Naive B cell (primary cell): ENCODE measurements around the gene NSL1. TPM values are rescaled to one million over a fixed set of nuclear protein-coding genes. Genes with fewer than 3 reads are reported as not detected.
"Not testable (repeated sequence)": the region's sequence is repeated elsewhere in the genome, so short reads cannot be mapped to it uniquely, and the experiment has no call there.

Experiments used
- ATAC-seq, 2 donors: fragments of 150-1000 bp; cut with Tn5 transposase; 2 replicates each; pipeline ENCODE4 v1.10.0; 2021; ENCODE audit warnings: low read depth in 2 of 2, mild to moderate bottlenecking in 2 of 2, moderate library complexity in 2 of 2
- DNase-seq: peaks from one replicate; pipeline ENCODE4 v3.0.0; 2022
- H3K27ac Mint-ChIP-seq, 6 donors: one replicate each; pipeline ENCODE4 v1.8.0; 2020 to 2022; ENCODE audit warnings: mild to moderate bottlenecking in 6 of 6, mixed read lengths in 6 of 6, moderate library complexity in 5 of 6, inconsistent platforms in 2 of 6
- H3K27me3 Mint-ChIP-seq, 3 donors: one replicate each; pipeline ENCODE4 v1.8.0; 2021 to 2022; ENCODE audit warnings: mixed read lengths in 3 of 3, mild to moderate bottlenecking in 1 of 3
- H3K36me3 Mint-ChIP-seq, 2 donors: one replicate each; pipeline ENCODE4 v1.8.0; 2020 to 2022; ENCODE audit warnings: mixed read lengths in 2 of 2, inconsistent platforms in 1 of 2, mild to moderate bottlenecking in 1 of 2
- H3K4me1 Mint-ChIP-seq, 3 donors: one replicate each; pipeline ENCODE4 v1.8.0; 2020 to 2022; ENCODE audit warnings: mixed read lengths in 3 of 3, inconsistent platforms in 1 of 3, mild to moderate bottlenecking in 1 of 3, moderate library complexity in 1 of 3
- H3K4me3 Mint-ChIP-seq, 8 donors: one replicate each; pipeline ENCODE4 v1.8.0; 2020 to 2022; ENCODE audit warnings: mild to moderate bottlenecking in 8 of 8, mixed read lengths in 8 of 8, moderate library complexity in 8 of 8, inconsistent platforms in 2 of 8
- H3K9me3 Mint-ChIP-seq, 7 donors: one replicate each; pipeline ENCODE4 v1.8.0; 2020 to 2022; ENCODE audit warnings: mixed read lengths in 7 of 7, mild to moderate bottlenecking in 5 of 7, inconsistent platforms in 2 of 7, moderate library complexity in 1 of 7
- polyA plus RNA-seq, 6 donors: library from polyadenylated mRNA; unstranded; fragments of 300-500 nt; fragmentation: Illumina TruSeq; gene quantifications; one replicate each; pipeline ENCODE4 v1.2.3, GENCODE V29; 2021; ENCODE audit warnings: low read depth in 6 of 6

Gene NSL1
- polyA plus RNA-seq, 6 donors from 2014 or later = 72.1 to 103 (median 81.0) TPM

DNA sequence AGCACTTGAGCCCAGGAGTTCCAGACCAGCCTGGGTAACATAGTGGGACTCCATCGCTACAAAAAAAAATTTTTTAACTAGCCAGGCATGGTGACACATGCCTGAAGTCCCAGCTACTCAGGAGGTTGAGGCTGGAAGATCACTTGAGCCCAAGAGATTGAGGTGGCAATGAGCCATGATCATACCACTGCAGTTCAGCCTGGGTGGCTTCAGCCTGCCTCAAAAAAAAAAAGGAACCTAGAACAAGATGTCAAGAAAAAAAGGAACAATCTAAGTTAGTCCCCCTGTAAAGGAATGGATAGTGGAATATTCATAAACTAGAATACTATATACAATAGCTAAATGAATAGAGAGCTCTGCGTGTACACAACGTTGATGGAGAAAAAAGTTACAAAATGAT lies 14.4 kb downstream of the NSL1 start:
- peaks cover 23 to 27% of the 10 kb centered on the region in 2 donors for H3K36me3 Mint-ChIP-seq

DNA sequence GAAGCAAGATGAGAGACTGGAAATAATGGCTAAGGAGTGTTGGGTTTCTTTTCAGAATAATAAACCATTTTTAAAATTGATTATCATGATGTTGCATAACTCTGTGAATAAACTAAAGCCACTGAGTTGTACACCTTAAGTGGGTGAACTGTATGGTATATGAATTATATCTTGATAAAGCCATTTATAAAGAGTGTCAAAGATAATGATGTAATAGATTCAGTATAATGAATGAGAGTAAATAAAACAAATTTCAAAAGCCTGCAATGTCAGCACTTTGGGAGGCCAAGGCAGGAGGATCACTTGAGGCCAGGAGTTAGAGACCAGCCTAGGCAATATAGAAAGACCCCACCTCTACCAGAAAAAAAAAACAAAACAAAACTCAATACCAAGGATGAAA lies 16.3 kb downstream of the NSL1 start:
- Mint-ChIP-seq H3K27me3 (no peaks in the 10 kb centered on the region), H3K36me3 (peaks cover 31 to 32% of the 10 kb centered on the region in 2 donors), H3K4me1 (peaks cover 22 to 53% (median 27%) of the 10 kb centered on the region in 3 donors), H3K4me3 (no peak overlapping the region), H3K27ac (peak overlapping the region in 2 of 6 donors; percentile 49 to 80), H3K9me3 (peaks cover 0 to 17% (median 7%) of the 10 kb centered on the region in 7 donors)
- no peak for ATAC-seq
- DNase-seq = no peak

More for the DNA sequence above, 14.4 kb downstream of the NSL1 start:
- no peak for DNase-seq
- Mint-ChIP-seq H3K9me3 (peaks cover 0 to 7% (median 2%) of the 10 kb centered on the region in 7 donors), H3K27ac (peak overlapping the region in 1 of 6 donors; percentile 69), H3K4me3 (peak overlapping the region in 1 of 8 donors; percentile 40), H3K27me3 (no peaks in the 10 kb centered on the region), H3K4me1 (peaks cover 14 to 40% (median 24%) of the 10 kb centered on the region in 3 donors)
- no peak for ATAC-seq

GRCh38 chr1:212774584-212774983 lies 17.0 kb downstream of the NSL1 start:
- peaks cover 37 to 38% of the 10 kb centered on the region in 2 donors for H3K36me3 Mint-ChIP-seq
- H3K27ac Mint-ChIP-seq = peak overlapping the region in 2 of 6 donors; percentile 33 to 73
- DNase-seq = no peak

GRCh38 chr1:212773011-212773410 lies 18.6 kb downstream of the NSL1 start:
- H3K4me1 Mint-ChIP-seq = peaks cover 19 to 68% (median 32%) of the 10 kb centered on the region in 3 donors
- no peak for DNase-seq
- H3K4me3 Mint-ChIP-seq = no peak overlapping the region
- H3K36me3 Mint-ChIP-seq = peaks cover 41 to 51% of the 10 kb centered on the region in 2 donors
- no peak for ATAC-seq
- no peaks in the 10 kb centered on the region for H3K27me3 Mint-ChIP-seq
- peak overlapping the region in 2 of 6 donors; percentile 12 to 57 for H3K27ac Mint-ChIP-seq
- peaks cover 14 to 38% (median 29%) of the 10 kb centered on the region in 7 donors for H3K9me3 Mint-ChIP-seq

More at GRCh38 chr1:212774584-212774983, 17.0 kb downstream of the NSL1 start:
- Mint-ChIP-seq H3K27me3 (no peaks in the 10 kb centered on the region), H3K4me3 (no peak overlapping the region), H3K4me1 (peaks cover 22 to 60% (median 27%) of the 10 kb centered on the region in 3 donors), H3K9me3 (peaks cover 4 to 24% (median 13%) of the 10 kb centered on the region in 7 donors)
- ATAC-seq = no peak

GRCh38 chr1:212771341-212771740 lies 20.2 kb downstream of the NSL1 start:
- Mint-ChIP-seq H3K9me3 (peaks cover 18 to 52% (median 40%) of the 10 kb centered on the region in 7 donors), H3K27ac (peak overlapping the region in 1 of 6 donors; percentile 8), H3K36me3 (peaks cover 44 to 49% of the 10 kb centered on the region in 2 donors), H3K27me3 (no peaks in the 10 kb centered on the region), H3K4me3 (peak overlapping the region in 1 of 8 donors; percentile 4), H3K4me1 (peaks cover 28 to 72% (median 33%) of the 10 kb centered on the region in 3 donors)
- DNase-seq (no peak), ATAC-seq (no peak)

DNA sequence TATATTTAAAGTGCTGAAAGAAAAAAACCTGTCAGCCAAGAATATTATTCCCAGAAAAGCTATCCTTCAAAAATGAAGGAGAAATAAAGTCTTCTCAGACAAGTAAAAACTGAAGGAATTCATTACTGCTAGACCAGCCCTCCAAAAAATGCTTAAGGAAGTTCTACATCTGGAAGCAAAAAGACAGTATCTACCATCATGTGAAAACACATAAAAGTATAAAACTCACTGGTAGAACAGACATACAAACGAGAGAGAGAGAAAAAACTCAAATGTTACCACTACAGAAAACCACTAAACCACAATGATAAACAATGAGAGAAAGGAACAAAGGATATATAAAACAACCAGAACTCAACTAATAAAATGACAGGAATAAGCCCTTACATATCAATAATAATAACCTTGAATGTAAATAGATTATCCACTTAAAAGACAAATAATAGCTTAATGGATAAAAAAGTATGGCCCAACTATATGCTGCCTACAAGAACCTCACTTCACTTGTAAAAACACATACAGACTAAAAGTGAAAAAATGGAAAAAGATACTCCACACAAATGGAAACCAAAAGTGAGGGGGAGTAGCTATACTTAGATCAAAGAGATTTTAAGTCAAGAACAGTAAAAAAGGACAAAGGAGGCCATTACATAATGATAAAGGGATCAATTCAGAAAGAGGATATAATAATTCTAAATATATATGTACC lies 22.0 kb downstream of the NSL1 start:
- H3K9me3 Mint-ChIP-seq = peaks cover 18 to 56% (median 40%) of the 10 kb centered on the region in 7 donors
- no peak for ATAC-seq
- H3K27ac Mint-ChIP-seq = peak overlapping the region in 1 of 6 donors; percentile 67
- peaks cover 39 to 54% of the 10 kb centered on the region in 2 donors for H3K36me3 Mint-ChIP-seq
- no peaks in the 10 kb centered on the region for H3K27me3 Mint-ChIP-seq
- peaks cover 28 to 69% (median 33%) of the 10 kb centered on the region in 3 donors for H3K4me1 Mint-ChIP-seq
- DNase-seq = no peak
- H3K4me3 Mint-ChIP-seq = no peak overlapping the region

GRCh38 chr1:212766825-212767224 lies 24.8 kb downstream of the NSL1 start:
- H3K36me3 Mint-ChIP-seq = peaks cover 48 to 61% of the 10 kb centered on the region in 2 donors
- not testable (repeated sequence) for H3K27me3 Mint-ChIP-seq, H3K4me3 Mint-ChIP-seq, ATAC-seq, DNase-seq
- peaks cover 18 to 53% (median 40%) of the 10 kb centered on the region in 7 donors for H3K9me3 Mint-ChIP-seq
- H3K4me1 Mint-ChIP-seq = peaks cover 15 to 59% (median 32%) of the 10 kb centered on the region in 3 donors
- peak overlapping the region in 1 of 6 donors; percentile 39 for H3K27ac Mint-ChIP-seq

DNA sequence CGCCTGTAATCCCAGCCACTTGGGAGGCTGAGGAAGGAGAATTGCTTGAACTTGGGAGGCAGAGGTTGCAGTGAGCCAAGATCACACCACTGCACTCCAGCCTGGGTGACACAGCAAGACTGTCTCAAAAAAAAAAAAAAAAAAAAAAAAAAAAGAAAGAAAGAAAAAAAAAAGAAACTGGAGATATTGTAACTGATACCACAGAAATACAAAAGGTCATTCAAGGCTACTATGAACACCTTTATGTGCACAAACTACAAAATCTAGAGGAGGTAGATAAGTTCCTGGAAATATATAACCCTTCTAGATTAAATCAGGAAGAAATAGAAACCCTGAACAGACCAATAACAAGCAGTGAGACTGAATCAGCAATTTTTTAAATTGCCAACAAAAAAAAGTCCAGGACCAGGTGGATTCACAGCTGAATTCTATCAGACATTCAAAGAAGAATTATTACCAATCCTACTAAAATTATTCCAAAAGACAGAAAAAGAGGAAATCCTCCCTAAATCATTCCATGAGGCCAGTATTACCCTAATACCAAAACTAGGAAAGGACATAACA lies 26.8 kb downstream of the NSL1 start:
- Mint-ChIP-seq H3K36me3 (peaks cover 36 to 51% of the 10 kb centered on the region in 2 donors), H3K9me3 (peaks cover 14 to 37% (median 29%) of the 10 kb centered on the region in 7 donors), H3K4me1 (peaks cover 22 to 56% (median 34%) of the 10 kb centered on the region in 3 donors)
- not testable (repeated sequence) for H3K27ac Mint-ChIP-seq, DNase-seq, ATAC-seq, H3K4me3 Mint-ChIP-seq, H3K27me3 Mint-ChIP-seq

DNA sequence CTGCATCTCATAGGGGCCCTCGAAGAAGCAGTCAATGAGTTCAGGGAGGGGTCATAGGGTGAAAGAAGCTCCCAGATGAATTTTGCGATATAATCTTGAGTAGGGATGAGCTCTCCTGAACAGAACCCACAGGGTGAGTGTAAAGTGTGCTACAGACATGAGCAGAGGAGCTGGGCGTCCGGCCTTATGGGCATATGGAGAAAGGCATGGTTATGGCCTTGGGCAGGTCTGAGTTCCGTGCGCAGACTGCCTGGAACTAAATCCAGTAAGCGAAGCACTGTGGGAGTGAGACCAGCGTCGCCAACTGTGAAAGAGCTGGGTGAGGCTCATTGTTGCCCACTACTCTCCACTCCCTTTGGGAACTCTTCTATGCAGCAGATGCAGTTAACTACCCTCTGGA lies 28.7 kb downstream of the NSL1 start:
- ATAC-seq = no peak
- Mint-ChIP-seq H3K4me1 (peaks cover 24 to 61% (median 41%) of the 10 kb centered on the region in 3 donors), H3K36me3 (peaks cover 27 to 32% of the 10 kb centered on the region in 2 donors), H3K27me3 (no peaks in the 10 kb centered on the region), H3K9me3 (peaks cover 4 to 18% (median 11%) of the 10 kb centered on the region in 7 donors), H3K27ac (peak overlapping the region in 1 of 6 donors; percentile 47), H3K4me3 (no peak overlapping the region)
- DNase-seq = no peak

DNA sequence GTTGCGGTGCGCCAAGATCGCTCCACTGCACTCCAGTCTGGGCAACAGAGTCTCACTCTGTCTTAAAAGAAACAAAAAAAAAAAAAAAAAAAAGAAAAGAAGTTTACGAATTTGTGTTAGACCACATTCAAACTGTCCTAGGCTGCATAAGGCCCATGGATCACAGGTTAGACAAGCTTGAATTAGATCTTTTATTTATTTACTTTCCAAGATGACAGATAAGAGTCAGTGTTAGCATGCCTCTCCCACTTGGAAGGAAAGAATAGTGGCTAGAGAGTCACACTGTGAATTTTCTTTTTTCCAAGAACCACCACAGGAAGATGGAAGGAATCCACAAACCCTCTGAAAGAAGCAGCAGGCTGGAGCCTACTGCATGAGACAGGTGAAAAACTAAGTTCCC lies 29.3 kb downstream of the NSL1 start:
- ATAC-seq (no peak), DNase-seq (no peak)
- H3K9me3 Mint-ChIP-seq = peaks cover 3 to 12% (median 6%) of the 10 kb centered on the region in 7 donors
- H3K4me3 Mint-ChIP-seq = no peak overlapping the region
- peaks cover 24 to 64% (median 35%) of the 10 kb centered on the region in 3 donors for H3K4me1 Mint-ChIP-seq
- no peaks in the 10 kb centered on the region for H3K27me3 Mint-ChIP-seq
- peaks cover 21 to 27% of the 10 kb centered on the region in 2 donors for H3K36me3 Mint-ChIP-seq
- no peak overlapping the region for H3K27ac Mint-ChIP-seq

GRCh38 chr1:212760126-212760823 lies 31.3 kb downstream of the NSL1 start:
- H3K27ac Mint-ChIP-seq = no peak overlapping the region
- H3K36me3 Mint-ChIP-seq = peaks cover 12 to 15% of the 10 kb centered on the region in 2 donors
- H3K27me3 Mint-ChIP-seq = no peaks in the 10 kb centered on the region
- ATAC-seq (no peak), DNase-seq (no peak)
- no peaks in the 10 kb centered on the region for H3K9me3 Mint-ChIP-seq
- no peak overlapping the region for H3K4me3 Mint-ChIP-seq
- H3K4me1 Mint-ChIP-seq = peaks cover 28 to 57% (median 31%) of the 10 kb centered on the region in 3 donors

DNA sequence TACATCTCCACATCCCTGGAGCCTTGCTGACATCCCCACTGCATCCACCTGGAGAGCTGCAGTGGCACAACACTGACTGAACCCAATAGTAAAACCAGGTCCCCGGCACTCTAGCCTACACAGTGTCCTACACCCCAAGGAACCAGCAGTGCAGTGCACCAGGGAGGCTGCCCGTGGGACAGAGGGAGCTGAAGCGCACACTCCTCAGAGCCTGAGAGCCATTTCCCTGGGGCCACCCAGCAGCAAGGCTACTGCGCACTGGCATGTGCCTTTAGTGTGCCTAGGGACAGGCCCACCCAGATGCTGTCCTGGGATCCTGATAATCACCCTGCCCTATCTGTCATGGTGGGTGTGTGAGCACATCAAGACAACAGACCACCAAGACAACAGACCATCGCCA lies 31.9 kb downstream of the NSL1 start:
- Mint-ChIP-seq H3K4me3 (no peak overlapping the region), H3K36me3 (peaks cover 12 to 15% of the 10 kb centered on the region in 2 donors), H3K27me3 (no peaks in the 10 kb centered on the region), H3K9me3 (no peaks in the 10 kb centered on the region), H3K27ac (no peak overlapping the region), H3K4me1 (peaks cover 33 to 61% (median 35%) of the 10 kb centered on the region in 3 donors)
- no peak for DNase-seq
- no peak for ATAC-seq

- Mint-ChIP-seq H3K4me1 (peaks cover 45 to 60% (median 48%) of the 10 kb centered on the region in 3 donors), H3K9me3 (no peaks in the 10 kb centered on the region), H3K27ac (peak overlapping the region in 4 of 6 donors; percentile 16 to 92 (median 74)), H3K36me3 (no peaks in the 10 kb centered on the region), H3K27me3 (no peaks in the 10 kb centered on the region), H3K4me3 (peak overlapping the region in 5 of 8 donors; percentile 35 to 73 (median 62))
- DNase-seq = no peak
- no peak for ATAC-seq
Observed at GRCh38 chr1:212754680-212755079, 36.9 kb downstream of the NSL1 start.
